GM12873 (cell line): Measurements from ENCODE around the gene CLDN18.

Source experiments
- CTCF ChIP-seq: IDR thresholded peaks from 2 replicates; pipeline ENCODE4 v1.5.1; 2012; ENCODE audit warnings: low read depth, mild to moderate bottlenecking, moderate library complexity, low read length, control low read depth; ENCODE audit not compliant: insufficient read depth; ENCODE audit errors: missing control alignments

The CLDN18 gene

GRCh38 chr3:138007898-138008297, 2.1 kb upstream of the CLDN18 start:
- no peak for TF ChIP-seq CTCF

- no peak for TF ChIP-seq CTCF
Observed at GRCh38 chr3:138010273-138010590, 267 bp downstream of the CLDN18 start.

- no peak for TF ChIP-seq CTCF
Observed at GRCh38 chr3:138011722-138012121, 1.8 kb downstream of the CLDN18 start.

GRCh38 chr3:138012526-138012925, 2.6 kb downstream of the CLDN18 start:
- no peak for TF ChIP-seq CTCF

- no peak for TF ChIP-seq CTCF
Observed at GRCh38 chr3:138016065-138016464, 6.1 kb downstream of the CLDN18 start.

GRCh38 chr3:138019281-138020069, 9.5 kb downstream of the CLDN18 start:
- TF ChIP-seq CTCF, result no peak

- TF ChIP-seq CTCF, result no peak
Observed at GRCh38 chr3:138023754-138024153, 13.8 kb downstream of the CLDN18 start.
